Activated gamma-delta T cell treated with anti-CD3 and anti-CD28 coated beads, Interleukin-2, amount 50 U/mL, for 16 hours (primary cell): ENCODE data around the gene IQCE.
A peak's percentile ranks its signal among the peaks of the same experiment; 100 is the strongest.

ENCODE experiments used
- DNase-seq: peaks from one replicate; pipeline ENCODE4 v3.0.0-alpha.2; 2020; ENCODE audit warnings: low read depth

IQCE gene

GRCh38 chr7:2619116-2619515 lies 60.3 kb downstream of the IQCE start:
- no peak for DNase-seq

GRCh38 chr7:2621061-2621828 lies 62.5 kb downstream of the IQCE start:
- DNase-seq, result no peak

GRCh38 chr7:2621948-2622640 lies 63.3 kb downstream of the IQCE start:
- no peak for DNase-seq

GRCh38 chr7:2622869-2623697 lies 64.3 kb downstream of the IQCE start:
- DNase-seq, result no peak

GRCh38 chr7:2623698-2624014 lies 64.9 kb downstream of the IQCE start:
- DNase-seq, result no peak

- no peak for DNase-seq
Measured at GRCh38 chr7:2624293-2624886, 65.6 kb downstream of the IQCE start.

GRCh38 chr7:2626498-2627117 lies 67.8 kb downstream of the IQCE start:
- DNase-seq, result no peak

- DNase-seq, result no peak
Measured at GRCh38 chr7:2627258-2628129, 68.7 kb downstream of the IQCE start.

GRCh38 chr7:2628130-2628482 lies 69.3 kb downstream of the IQCE start:
- DNase-seq, result no peak

GRCh38 chr7:2628891-2629290 lies 70.1 kb downstream of the IQCE start:
- no peak for DNase-seq

- no peak for DNase-seq
Measured at GRCh38 chr7:2629746-2630681, 71.2 kb downstream of the IQCE start.

- DNase-seq, result no peak
Measured at GRCh38 chr7:2631946-2632732, 73.4 kb downstream of the IQCE start, which contains the start of gene TTYH3. Gene TTYH3, plus strand, starts transcription at chr7:2631986. Its CDS starts 170 bp downstream, at chr7:2632156.

GRCh38 chr7:2632733-2633537 lies 74.2 kb downstream of the IQCE start:
- peak; percentile 19 for DNase-seq

- DNase-seq, result peak; percentile 27
Measured at GRCh38 chr7:2633538-2634266, 74.9 kb downstream of the IQCE start.

- no peak for DNase-seq
Measured at GRCh38 chr7:2634267-2635145, 75.7 kb downstream of the IQCE start.

- no peak for DNase-seq
Measured at GRCh38 chr7:2635148-2635668, 76.4 kb downstream of the IQCE start.
